NCI-H510A (cell line): ENCODE measurements around the gene SMU1.
"Not testable (repeated sequence)": the region's sequence is repeated elsewhere in the genome, so short reads cannot be mapped to it uniquely, and the experiment has no call there.

Source experiments
- DNase-seq: peaks from one replicate; lab custom pipeline; 2025; lab: John Stamatoyannopoulos, UW

Gene SMU1

DNA sequence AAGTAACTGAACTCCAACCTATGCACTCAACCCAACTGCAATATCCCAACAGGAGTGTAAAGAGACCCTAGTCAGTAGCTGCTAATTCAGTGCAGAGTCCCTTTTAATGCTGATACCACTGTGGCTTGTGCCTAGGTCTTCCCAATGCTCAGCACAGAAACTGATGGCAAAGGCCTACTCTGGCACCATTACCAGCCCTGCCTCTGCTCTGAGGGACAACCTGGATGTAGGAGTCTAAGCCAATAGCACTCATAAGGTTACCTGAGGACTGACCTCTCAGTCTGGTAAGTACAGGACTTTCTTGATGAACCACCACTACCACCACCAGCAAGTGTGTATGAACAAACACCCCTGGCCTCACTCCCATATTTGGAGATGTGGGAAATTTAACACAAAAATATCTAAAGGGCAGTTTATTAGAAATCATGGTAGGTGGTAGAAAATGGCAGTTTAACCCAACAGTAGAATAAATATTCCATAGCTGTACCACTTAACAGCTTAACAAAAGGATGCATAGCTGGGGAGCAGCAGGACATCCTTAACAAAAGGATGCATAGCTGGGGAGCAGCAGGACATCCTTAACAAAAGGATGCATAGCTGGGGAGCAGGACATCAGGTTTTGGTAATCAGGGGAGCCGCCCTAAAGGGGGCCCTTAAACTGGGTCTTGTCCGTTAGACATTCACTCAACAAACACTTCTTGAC, 62.4 kb downstream of the SMU1 start:
- no peak for DNase-seq

DNA sequence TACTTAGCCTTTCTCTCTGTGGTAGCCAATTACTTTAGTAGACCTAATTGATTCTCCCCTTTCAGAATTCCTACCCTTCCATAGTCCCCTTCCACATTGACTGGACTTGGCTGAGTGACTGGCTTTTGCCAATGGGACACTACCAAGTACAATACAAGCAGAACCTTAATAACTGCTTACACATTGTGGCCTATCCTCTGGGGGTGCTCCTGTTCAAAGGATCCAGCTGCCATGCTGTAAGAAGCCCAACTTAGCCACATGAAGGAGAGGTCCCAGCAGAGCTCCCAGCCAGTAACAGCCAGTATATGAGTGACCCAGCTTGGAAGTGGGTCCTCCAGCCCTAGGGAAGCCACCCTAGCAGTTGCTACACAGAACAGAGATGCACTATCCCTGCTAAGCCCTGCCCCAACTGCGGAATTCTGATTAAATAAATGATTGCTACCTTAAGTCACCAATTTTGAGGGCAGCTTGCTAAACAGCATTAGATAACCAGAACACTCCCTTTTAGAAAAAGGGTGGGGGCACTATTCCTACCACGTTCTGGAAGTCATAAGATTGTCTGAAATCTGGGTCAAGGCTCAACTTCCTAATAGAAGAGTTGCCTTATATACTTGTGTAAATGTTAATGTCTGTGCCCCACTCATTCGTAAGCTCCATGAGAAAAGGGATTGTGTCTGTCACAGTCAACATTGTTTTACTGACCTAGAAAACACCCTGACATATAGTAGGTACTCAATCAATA, 64.0 kb downstream of the SMU1 start:
- DNase-seq: no peak

DNA sequence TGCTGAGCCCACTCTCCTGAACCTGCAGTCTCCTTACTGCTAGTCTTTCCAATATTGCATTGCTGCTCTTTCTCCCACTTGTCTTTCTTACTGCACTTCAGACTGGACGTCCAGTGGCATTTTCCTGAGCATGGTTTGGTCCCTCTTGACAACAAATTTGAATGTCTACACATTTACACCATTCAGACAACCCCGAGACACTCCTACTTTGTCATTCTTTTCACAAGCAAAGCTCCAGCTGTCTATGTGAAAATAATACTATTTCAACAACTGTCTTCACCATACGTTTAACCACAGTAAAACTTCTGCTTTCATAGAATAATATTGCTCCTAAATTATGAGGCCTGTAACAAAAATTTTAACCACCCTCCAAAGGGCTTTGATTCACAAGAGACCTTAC, 64.6 kb downstream of the SMU1 start:
- DNase-seq: no peak

DNA sequence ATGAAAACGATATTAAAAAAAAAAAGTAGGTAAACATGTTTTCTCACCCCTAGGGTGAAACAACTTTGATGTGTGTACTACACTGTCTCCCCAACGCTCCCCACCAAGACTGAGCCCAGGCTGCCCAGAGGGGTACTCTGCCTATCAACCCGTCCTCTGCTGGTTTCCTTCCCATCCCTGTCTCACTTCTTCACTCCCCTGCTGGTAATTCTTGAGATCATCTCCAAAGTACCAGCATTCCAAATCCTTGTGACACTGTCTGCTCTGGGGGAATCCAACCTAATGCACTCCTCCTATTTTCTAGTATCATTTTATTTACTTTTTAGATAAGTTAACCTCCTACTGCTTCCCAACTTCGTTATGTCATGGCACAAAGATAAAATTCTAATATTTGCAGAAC, 68.7 kb downstream of the SMU1 start:
- no peak for DNase-seq

DNA sequence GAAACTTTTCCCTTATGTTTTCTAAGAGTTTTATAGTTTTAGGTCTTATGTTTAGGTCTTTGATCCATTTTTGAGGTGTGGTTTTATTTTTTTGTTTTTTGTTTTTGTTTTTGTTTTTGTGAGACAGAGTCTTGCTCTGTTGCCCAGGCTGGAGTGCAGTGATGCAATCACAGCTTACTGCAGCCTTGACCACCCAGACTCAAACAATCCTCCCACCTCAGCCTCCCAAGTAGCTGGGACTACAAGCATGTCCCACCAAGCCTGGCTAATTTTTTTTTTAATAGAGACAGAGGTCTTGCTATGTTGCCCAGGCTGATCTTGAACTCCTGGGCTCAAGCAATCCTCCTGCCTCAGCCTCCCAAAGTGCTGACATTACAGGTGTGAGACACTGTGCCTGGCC, 71.1 kb downstream of the SMU1 start:
- DNase-seq: not testable (repeated sequence)

DNA sequence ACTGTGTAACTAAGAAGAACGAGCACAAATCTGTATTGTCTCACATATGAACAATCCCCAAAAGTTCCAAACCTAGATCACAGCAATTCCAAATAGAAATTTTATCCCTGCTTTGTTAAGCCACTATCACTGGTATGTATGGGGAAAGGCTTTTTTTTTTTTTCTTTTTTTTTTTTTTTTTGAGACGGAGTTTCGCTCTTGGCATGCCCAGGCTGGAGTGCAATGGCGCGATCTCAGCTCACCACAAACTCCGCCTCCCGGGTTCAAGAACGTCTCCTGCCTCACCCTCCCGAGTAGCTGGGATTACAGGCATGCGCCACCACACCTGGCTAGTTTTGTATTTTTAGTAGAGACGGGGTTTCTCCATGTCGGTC, 75.8 kb downstream of the SMU1 start:
- DNase-seq: not testable (repeated sequence)

DNA sequence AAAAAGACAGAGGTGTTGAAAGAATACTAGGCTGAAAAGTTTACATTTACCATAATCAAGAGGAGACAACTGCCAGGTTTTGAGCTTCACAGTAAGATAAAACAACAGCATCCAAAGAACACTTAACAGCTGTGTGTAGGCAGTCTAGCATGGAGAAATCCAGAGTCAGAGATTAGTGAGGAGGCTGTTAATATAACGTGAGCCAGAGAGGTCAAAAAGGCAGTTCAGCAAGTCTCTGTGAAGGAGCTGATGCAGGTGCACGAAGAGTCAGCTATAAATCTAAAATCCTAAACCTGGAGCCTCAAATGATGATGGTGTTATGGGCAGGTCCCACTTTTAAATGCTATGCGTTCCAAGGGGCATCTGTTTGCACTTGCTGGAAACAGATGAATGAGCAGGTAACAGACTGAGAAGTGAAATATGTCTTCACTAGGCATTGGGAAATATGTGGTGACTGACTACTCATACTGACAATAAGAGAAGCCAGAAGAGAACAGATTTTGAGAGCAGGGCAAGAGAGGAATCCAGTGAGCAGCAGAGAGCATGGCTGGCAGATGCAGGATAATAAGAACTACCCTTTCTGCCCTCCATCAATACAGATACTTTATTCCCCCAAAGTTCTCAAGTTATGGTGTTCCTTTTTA, 83.8 kb downstream of the SMU1 start:
- DNase-seq: no peak

DNA sequence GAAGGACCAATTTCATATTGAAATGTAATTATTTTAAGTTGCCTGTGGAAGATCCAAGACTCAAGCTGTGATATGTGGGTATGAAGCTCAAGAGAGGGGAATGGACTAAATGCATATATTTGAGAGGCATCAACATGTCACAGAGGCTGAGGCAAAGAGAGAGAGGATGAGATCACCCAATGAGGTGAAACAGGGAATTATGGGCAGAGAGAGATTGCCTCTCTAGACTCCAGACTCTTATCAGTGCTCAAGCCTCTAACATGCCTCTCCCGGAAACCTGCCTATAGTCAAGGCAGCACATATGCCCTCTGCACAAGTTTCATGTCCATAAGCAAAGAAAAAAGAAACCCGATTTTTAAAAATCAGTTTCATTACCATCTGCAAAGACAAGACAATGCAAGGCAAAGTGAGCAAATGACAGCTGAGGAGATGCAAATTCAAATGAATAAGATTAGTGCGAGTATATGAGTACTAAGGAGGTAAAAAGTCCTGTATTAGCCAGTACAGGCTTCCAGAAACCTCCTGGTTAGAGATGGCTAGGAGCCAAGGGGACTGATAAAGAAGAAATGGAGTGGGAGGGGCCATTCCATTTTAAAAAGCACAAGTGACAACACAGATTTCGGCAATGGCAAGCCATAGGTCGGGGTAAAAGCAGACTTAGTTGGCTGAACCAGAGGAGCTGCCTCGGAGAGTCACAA, 84.4 kb downstream of the SMU1 start:
- DNase-seq: no peak
